Activated gamma-delta T cell treated with anti-CD3 and anti-CD28 coated beads, Interleukin-2, amount 50 U/mL, for 16 hours (primary cell): ENCODE data around the gene CPNE1.

Experiments
- DNase-seq: peaks from one replicate; pipeline ENCODE4 v3.0.0-alpha.2; 2020; ENCODE audit warnings: low read depth

The CPNE1 gene

DNA sequence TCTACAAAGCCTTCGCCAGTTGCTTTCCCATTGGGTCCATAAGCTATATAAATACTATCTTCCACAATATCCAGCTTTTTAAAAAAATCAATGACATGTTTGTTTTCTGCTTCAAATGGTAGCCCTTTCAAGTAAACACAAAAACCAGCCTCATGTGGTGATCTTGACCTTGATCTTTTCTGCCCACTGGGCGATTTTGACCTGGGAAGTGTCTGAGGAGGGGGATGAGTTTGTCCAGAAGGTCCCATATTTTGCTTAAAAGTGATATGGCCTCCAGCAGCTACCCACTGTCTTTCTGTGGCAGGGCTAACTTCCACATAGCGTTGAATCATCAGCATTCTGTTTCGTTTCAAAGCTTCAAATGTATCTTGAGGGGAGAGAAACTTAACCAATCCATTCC, 10.8 kb downstream of the CPNE1 start:
- no peak for DNase-seq

GRCh38 chr20:35653430-35653734, 11.3 kb downstream of the CPNE1 start:
- no peak for DNase-seq

GRCh38 chr20:35652641-35653429, 11.9 kb downstream of the CPNE1 start:
- DNase-seq: no peak

DNA sequence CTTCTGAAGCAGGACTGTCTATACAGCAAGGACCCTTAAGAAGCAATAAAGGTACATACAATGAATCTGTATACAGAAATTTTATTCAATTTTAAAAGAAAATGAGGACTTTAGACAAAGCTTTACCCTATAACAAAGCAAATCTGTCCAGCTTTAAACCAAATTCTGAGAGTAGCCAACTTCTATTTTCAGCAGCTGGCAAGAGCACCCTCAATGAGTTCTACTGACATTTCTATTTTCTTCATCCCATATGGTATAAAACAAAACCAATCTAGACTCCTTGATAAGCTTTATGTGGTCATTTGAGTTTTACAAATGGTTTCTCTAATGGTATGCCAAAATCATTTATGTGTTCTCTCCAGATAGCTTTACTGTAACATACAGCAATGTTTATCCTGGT, 12.7 kb downstream of the CPNE1 start:
- DNase-seq: no peak

DNA sequence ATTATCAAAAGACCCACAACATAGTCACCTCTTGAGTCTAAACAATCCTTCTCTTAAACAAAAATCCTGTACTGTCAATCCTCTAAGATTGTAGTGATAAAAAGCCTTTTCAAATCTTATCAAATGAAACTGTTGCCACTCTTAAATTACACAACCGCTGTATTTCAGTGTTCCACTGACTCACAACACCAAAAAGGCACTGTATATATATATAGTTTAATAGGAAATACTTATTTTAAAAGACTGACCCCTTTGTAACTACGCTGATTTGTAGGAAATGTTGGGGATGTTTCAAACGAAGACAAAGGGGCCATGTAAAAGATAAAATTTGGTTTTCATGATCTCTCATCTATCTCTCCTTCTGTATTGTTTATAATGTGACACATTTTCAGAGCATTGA, 14.1 kb downstream of the CPNE1 start:
- no peak for DNase-seq

- no peak for DNase-seq
Observed at GRCh38 chr20:35648836-35649235, 15.9 kb downstream of the CPNE1 start.

- DNase-seq: no peak
Observed at GRCh38 chr20:35644806-35645205, 19.9 kb downstream of the CPNE1 start.

DNA sequence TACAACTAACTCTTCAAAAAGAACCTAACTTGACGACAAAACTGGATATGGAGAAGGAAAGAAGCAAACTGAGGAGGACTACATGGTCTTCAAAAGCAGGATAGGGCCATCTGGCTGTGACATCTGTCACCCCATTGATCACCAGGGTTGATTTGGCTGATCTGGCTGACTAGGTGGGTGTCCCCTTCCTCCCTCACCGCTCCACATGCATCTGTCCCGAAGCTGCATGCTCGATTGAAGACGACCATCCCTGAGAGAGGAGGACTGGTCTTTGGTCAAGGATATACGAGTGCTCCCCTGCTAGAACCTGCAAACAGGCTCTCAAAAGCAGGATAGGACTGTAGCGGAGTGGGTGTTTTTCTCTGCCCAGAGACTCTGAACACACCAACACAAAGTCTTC, 21.7 kb downstream of the CPNE1 start:
- DNase-seq: no peak

- DNase-seq: no peak
Observed at GRCh38 chr20:35641743-35642142, 23.0 kb downstream of the CPNE1 start.

DNA sequence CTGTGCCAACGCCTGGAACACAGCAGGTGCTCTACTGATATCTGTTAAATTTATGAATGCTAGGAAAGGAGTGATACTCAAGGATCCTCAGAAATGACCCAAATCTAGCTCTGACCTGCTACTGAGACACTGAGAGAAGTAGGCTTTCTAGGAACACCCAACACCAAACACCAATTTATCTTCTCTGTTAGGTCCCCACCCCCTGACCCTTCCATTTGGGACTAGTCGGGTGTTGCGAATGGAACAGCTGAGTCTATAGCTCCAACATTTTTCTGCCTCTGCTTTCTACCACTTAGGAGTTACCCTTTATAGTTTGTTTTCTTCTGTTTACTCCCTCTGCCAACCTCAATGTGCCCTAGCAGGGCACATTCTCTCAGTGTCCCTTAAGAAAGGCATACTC, 24.0 kb downstream of the CPNE1 start:
- DNase-seq: no peak

GRCh38 chr20:35638751-35639150, 25.9 kb downstream of the CPNE1 start:
- DNase-seq: no peak

DNA sequence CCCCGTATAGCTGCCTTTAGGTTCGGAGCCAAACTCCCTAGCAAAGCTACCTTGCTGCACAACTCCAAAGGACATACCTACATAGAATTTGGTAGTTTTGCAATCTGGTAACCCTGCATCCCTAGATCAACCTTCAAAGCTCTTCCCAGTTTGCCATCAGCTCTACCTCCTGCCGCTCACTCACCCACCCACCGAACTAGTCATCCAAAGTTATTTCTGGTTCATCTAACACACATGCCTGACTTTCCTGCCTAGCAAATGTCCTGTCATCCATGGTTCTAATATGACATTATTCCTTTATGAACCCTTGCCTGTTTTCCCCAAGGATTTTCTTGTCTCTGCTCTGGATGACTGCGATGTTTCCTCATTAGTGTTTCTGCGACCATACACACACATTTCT, 27.4 kb downstream of the CPNE1 start:
- DNase-seq: no peak

DNA sequence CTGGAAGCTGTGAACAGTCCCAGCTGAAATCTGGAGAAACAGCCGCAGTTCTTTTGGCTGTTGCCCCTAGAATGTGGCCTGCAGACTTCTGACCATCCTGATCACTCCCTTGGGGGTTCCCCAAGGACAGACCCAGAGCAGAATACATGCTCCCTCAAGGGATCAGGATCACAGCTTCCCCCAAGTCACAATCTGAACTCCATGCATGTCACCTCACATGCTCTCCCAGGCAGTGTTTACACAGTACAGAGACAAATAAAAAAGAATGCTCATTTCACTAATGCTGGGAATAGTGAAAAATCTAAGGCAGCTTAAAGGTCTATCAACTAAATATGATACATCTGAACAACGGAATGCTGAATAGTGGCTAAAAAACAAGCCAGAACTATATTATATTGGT, 28.6 kb downstream of the CPNE1 start:
- DNase-seq: no peak

DNA sequence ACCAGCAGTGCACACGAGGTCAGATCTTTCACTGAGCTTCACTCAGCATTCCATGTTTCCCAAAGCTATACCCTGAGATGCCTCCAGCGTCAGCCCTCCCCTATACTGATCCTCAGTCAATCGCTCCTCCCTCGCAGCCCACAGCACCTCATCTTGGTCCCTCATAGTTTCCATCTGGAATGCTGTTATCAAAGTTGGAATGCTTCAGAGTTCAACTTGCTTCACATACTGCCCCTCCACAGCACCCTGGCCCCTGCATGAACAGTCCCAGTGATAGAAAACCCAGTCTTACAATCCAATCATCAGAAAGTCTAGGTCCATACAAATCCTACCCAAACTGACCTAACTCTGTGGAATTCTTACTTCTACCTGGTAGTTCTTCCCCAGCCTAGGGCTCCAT, 29.0 kb downstream of the CPNE1 start:
- no peak for DNase-seq

- no peak for DNase-seq
Observed at GRCh38 chr20:35632539-35633115, 32.1 kb downstream of the CPNE1 start.

- no peak for DNase-seq
Observed at GRCh38 chr20:35630636-35631035, 34.1 kb downstream of the CPNE1 start.

- DNase-seq: no peak
Observed at GRCh38 chr20:35629427-35630145, 35.1 kb downstream of the CPNE1 start.

- no peak for DNase-seq
Observed at GRCh38 chr20:35627121-35627520, 37.6 kb downstream of the CPNE1 start.

DNA sequence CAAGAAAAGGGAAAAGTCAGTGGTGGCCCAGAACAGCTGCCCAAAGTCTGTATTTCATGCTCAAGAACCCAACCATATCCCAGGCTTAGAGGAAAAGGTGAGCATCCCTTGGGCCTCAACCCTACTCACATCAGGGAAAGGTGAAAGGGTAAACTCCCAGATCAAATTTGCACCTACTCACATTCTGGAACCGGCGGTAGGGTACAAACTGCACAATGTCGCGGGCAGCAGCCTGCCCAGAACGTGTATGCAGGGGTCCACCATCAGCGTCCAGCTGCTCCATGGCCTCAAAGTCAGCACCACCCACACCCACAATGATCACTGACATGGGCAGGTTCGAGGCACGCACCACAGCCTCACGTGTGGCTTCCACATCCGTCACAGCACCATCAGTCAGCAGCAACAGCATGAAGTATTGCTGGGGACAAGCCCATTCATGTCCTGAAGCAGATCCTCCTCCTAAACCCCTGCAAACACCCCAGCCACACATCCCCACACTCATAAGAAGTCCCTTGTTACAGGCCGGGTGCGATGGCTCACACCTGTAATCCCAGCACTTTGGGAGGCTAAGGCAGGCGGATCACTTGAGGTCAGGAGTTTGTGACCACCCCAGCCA, 38.2 kb downstream of the CPNE1 start:
- DNase-seq: no peak

DNA sequence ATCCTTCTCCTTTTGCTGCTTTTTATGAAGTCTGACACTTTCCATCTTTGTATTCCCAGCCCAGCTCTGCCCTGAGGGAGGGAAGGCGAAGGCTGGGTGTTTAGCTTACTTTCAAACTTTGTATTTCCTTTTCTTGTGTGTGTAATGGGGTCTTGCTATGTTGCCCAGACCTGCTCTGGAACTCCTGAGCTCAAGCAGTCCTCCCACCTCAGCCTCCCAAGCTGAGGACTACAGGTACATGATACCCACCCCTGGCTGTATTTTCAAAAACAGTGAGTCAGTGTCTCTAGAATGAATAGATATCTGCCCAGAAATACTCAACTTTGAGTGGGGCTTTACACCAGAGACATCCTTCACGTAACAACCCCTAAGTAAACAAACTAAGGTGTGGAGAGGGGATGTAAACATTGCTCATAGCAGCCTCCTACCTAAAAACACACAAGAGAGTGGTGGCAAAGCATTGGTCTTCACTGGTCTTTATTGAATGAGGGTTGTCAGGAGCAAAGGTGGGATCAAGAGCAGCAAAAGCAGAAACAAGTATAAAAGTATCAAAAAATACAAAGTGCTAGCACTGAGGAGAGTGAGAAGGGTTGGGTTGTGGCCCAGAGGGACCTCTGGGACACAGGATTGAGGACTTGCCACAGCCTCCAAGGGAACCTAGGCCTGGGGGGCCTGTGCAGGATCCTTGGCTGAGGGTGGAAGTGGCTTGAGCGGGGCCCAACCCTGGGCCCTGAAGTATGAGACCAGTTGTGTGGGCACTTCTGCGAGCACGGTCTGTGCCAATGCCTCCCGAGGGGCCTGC, 38.9 kb downstream of the CPNE1 start:
- no peak for DNase-seq

- DNase-seq: no peak
Observed at GRCh38 chr20:35621560-35621946, 43.1 kb downstream of the CPNE1 start.

DNA sequence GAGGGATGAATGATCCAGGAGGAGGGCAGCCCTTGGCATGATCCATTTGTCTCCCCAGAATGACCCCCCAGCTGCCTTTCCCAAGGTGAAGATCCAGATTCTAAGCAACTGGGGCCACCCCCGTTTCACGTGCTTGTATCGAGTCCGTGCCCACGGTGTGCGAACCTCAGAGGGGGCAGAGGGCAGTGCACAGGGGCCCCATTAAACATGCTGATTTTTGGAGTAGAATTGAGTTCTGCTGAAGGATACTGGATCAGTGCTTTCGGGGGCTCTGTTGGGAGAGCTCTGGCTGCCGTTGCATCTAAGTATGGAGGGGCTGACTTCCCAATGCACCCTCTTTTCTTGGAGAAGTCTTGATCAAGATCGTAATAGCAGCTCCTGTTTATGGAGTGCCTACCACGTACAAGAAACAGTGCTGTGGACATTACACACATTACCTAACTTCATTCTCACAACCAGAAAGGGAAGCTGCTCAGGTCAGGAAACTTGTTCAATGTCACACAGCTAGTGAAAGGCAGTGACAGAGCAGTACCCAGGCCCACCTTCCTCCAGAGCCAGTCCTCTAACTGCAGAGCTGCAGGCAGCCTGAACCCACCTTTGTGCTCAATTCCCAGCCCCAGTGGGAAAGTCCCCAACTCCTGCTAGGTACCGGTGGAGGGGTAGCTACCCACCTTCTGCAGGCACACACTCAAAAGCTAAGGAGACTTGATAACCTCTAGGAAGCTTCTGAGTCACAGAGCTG, 43.7 kb downstream of the CPNE1 start:
- no peak for DNase-seq
